ENCODE data around the gene MCM9. TPM values are rescaled to one million over a fixed set of nuclear protein-coding genes. Genes with fewer than 3 reads are reported as not detected.
A peak's percentile ranks its signal among the peaks of the same experiment; 100 is the strongest.

The MCM9 gene
- total RNA-seq, 1 experiment from 2014 or later: 14.9 TPM

DNA sequence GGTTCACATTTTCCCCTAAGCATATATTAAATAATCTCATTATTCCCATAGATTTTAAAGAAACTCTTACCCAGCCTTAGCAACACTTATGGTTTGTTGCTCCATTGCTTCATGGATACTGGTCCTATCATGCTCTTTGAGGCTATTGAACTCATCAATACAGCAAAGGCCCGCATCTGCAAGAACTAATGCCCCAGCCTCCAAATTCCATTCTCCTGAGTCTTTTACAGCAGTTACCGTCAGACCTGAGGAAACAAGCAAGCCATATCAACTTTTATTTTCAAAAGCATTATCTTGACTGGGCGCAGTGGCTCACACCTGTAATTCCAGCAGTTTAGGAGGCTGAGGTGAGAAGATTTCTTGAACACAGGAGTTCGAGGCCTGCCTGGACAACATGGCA, 78.7 kb downstream of the MCM9 start (continued):
- TF ChIP-seq, protein P1, sequence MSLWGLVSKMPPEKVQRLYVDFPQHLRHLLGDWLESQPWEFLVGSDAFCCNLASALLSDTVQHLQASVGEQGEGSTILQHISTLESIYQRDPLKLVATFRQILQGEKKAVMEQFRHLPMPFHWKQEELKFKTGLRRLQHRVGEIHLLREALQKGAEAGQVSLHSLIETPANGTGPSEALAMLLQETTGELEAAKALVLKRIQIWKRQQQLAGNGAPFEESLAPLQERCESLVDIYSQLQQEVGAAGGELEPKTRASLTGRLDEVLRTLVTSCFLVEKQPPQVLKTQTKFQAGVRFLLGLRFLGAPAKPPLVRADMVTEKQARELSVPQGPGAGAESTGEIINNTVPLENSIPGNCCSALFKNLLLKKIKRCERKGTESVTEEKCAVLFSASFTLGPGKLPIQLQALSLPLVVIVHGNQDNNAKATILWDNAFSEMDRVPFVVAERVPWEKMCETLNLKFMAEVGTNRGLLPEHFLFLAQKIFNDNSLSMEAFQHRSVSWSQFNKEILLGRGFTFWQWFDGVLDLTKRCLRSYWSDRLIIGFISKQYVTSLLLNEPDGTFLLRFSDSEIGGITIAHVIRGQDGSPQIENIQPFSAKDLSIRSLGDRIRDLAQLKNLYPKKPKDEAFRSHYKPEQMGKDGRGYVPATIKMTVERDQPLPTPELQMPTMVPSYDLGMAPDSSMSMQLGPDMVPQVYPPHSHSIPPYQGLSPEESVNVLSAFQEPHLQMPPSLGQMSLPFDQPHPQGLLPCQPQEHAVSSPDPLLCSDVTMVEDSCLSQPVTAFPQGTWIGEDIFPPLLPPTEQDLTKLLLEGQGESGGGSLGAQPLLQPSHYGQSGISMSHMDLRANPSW (CRISPR knock-in tag; conservative IDR thresholded peaks at IDR 0.05; ENCODE audit: low read depth): no peak
- TF ChIP-seq TP53 (CRISPR knock-in tag; IDR thresholded peaks at IDR 0.05): no peak
- TF ChIP-seq NFATC4 (CRISPR knock-in tag; IDR thresholded peaks at IDR 0.05): no peak
- TF ChIP-seq, protein P2, sequence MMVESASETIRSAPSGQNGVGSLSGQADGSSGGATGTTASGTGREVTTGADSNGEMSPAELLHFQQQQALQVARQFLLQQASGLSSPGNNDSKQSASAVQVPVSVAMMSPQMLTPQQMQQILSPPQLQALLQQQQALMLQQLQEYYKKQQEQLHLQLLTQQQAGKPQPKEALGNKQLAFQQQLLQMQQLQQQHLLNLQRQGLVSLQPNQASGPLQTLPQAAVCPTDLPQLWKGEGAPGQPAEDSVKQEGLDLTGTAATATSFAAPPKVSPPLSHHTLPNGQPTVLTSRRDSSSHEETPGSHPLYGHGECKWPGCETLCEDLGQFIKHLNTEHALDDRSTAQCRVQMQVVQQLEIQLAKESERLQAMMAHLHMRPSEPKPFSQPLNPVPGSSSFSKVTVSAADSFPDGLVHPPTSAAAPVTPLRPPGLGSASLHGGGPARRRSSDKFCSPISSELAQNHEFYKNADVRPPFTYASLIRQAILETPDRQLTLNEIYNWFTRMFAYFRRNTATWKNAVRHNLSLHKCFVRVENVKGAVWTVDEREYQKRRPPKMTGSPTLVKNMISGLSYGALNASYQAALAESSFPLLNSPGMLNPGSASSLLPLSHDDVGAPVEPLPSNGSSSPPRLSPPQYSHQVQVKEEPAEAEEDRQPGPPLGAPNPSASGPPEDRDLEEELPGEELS (CRISPR knock-in tag; IDR thresholded peaks at IDR 0.05): no peak

DNA sequence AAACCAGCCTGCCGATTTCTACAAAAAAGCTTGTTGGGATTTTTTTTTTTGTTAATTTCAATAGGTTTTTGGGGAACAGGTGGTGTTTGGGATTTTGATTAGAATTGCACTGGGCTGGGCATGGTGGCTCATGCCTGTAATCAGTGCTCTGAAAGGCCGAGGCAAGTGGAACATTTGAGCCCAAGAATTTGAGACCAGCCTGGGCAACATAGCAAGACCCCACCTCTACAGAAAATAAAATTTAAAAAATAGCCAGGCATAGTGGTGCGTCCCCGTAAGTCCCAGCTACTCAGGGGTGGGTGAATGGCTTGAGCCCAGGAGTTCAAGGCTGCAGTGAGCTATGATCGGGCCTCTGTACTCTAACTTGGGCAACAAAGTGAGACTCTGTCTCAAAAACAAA, 81.6 kb downstream of the MCM9 start:
- CTCF ChIA-PET: no interaction called here
- Mint-ChIP-seq H3K27me3 (ENCODE audit: low read depth) (no peaks in the 10 kb centered on the region), H3K4me1 (peaks cover 7% of the 10 kb centered on the region; the same call in 1 of the 2 replicates), H3K36me3 (no peaks in the 10 kb centered on the region), H3K4me3 (no peak overlapping the region), H3K27ac (no peak overlapping the region), H3K9me3 (no peaks in the 10 kb centered on the region)
- ATAC-seq (no peak), DNase-seq (ENCODE audit: low spot score) (no peak)
- TF ChIP-seq ZNF138 (CRISPR knock-in tag; conservative IDR thresholded peaks at IDR 0.05): no peak
- peak; percentile 33; the same call in 1 of the 2 replicates for TF ChIP-seq ZNF121 (CRISPR knock-in tag; IDR thresholded peaks at IDR 0.05)
- POLR2A ChIA-PET: no interaction called here

DNA sequence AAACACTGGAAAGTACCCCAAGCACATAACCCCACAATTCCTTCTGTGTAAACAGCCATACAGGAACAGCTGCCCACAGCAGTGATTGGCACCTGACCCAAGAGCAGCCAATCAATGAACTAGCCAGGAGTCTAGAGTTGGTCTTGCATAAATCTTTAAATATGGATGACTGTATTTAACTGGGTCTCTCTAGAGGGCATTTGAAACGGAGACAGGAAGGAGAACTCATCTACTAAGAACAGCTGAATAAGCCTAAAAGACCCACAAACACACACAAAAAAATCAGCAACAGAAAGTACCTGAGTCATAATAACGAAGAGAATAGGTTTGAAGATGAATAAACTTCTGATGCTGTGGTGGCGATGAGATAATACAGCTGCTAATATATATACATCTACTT, 90.0 kb downstream of the MCM9 start:
- H3K27ac Mint-ChIP-seq: no peak overlapping the region
- no peak for ATAC-seq
- H3K27me3 Mint-ChIP-seq (ENCODE audit: low read depth): no peaks in the 10 kb centered on the region
- peaks cover under 1% of the 10 kb centered on the region for H3K9me3 Mint-ChIP-seq
- TF ChIP-seq ZNF396 (CRISPR knock-in tag; IDR thresholded peaks at IDR 0.05; ENCODE audit: borderline replicate concordance) (no peak), ESRRA (CRISPR knock-in tag; IDR thresholded peaks at IDR 0.05; ENCODE audit: borderline replicate concordance) (no peak), ZNF416 (CRISPR knock-in tag; IDR thresholded peaks at IDR 0.05) (no peak), SMAD4 (CRISPR knock-in tag; IDR thresholded peaks at IDR 0.05) (no peak), NFATC4 (CRISPR knock-in tag; IDR thresholded peaks at IDR 0.05) (no peak), FOXJ3 (CRISPR knock-in tag; IDR thresholded peaks at IDR 0.05; ENCODE audit: borderline replicate concordance) (no peak), CREB1 (CRISPR knock-in tag; IDR thresholded peaks at IDR 0.05) (no peak), ZNF317 (CRISPR knock-in tag; IDR thresholded peaks at IDR 0.05; ENCODE audit: borderline replicate concordance, low read depth) (no peak)
- TF ChIP-seq, protein P3, sequence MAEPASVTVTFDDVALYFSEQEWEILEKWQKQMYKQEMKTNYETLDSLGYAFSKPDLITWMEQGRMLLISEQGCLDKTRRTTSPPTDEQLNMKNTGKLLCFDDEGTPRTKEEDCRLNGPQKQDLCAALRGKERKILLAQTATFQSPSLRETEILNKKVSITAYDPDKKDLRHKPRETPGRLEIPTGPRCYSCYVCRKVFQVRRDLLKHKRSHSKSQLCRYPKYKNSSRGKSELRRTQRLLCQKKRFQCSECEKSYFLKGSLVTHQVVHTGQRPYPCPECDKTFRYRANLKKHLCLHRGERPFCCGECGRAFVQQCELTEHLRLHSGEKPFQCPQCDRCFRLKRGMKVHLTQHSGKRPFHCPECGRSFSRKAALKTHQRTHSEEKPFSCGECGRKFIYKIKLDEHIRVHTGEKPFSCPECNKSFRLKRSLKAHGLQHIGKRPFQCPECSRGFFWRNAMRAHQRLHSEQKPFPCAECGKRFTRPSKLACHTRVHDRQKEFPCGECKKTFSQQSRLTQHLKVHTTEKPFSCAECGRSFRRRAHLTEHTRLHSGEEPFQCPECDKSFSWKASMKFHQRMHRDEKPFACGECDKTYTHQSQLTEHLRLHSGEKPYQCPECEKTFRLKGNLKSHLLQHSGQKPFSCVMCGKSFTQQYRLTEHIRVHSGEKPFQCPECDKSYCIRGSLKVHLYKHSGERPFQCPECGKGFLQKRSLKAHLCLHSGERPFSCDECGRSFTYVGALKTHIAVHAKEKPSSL (CRISPR knock-in tag; conservative IDR thresholded peaks at IDR 0.05): no peak
- TF ChIP-seq, protein P4, sequence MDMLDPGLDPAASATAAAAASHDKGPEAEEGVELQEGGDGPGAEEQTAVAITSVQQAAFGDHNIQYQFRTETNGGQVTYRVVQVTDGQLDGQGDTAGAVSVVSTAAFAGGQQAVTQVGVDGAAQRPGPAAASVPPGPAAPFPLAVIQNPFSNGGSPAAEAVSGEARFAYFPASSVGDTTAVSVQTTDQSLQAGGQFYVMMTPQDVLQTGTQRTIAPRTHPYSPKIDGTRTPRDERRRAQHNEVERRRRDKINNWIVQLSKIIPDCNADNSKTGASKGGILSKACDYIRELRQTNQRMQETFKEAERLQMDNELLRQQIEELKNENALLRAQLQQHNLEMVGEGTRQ (CRISPR knock-in tag; IDR thresholded peaks at IDR 0.05): no peak
- no peaks in the 10 kb centered on the region for H3K4me1 Mint-ChIP-seq
- DNase-seq (ENCODE audit: low spot score): no peak
- no peak overlapping the region for H3K4me3 Mint-ChIP-seq
- CTCF ChIA-PET: interaction anchor here (1.5 kb wide), 1 partner anchor 284 kb away, joined by 3 read pairs; no protein-coding TSS in a partner anchor
- H3K36me3 Mint-ChIP-seq: peaks cover 5% of the 10 kb centered on the region
- POLR2A ChIA-PET: no interaction called here

Measured in WTC11 (cell line).